ENCODE results near the gene MFAP4. TPM values are rescaled to one million over a fixed set of nuclear protein-coding genes. Genes with fewer than 3 reads are reported as not detected.
A peak's percentile ranks its signal among the peaks of the same experiment; 100 is the strongest.

The MFAP4 gene
- total and polyA plus RNA-seq, 3 donors from 2014 or later, result 24.0 to 108 (median 55.7) TPM

- no peak for DNase-seq
- no peak overlapping the region for H3K27ac ChIP-seq
- TF ChIP-seq CTCF (IDR thresholded peaks at IDR 0.05) (no peak), POLR2A (IDR thresholded peaks at IDR 0.05) (no peak)
Measured at GRCh38 chr17:19345067-19345460, 41.9 kb downstream of the MFAP4 start.

GRCh38 chr17:19344311-19345066 is 42.5 kb downstream of the MFAP4 start:
- Histone ChIP-seq H3K4me3 (no peak overlapping the region), H3K9me3 (no peaks in the 10 kb centered on the region), H3K27me3 (no peaks in the 10 kb centered on the region), H3K4me1 (peaks cover 18% of the 10 kb centered on the region), H3K27ac (peak overlapping the region in 1 of 2 donors; percentile 39), H3K36me3 (ENCODE audit: low read depth, missing control alignments) (no peaks in the 10 kb centered on the region)
- intact Hi-C loops (cut with DNase I; ENCODE audit: low total_unique reads), result no loop called here
- no peak for TF ChIP-seq CTCF (IDR thresholded peaks at IDR 0.05)
- no peak for TF ChIP-seq POLR2A (IDR thresholded peaks at IDR 0.05)
- no peak for DNase-seq
- WGBS, 2 donors, result 80 to 93% methylated on average over 2 to 35 of the region's 40 CpGs

More at GRCh38 chr17:19345067-19345460, 41.9 kb downstream of the MFAP4 start:
- no peak overlapping the region for H3K4me3 ChIP-seq
- no peaks in the 10 kb centered on the region for H3K27me3 ChIP-seq
- H3K4me1 ChIP-seq, result peaks cover 18% of the 10 kb centered on the region
- no peaks in the 10 kb centered on the region for H3K9me3 ChIP-seq
- intact Hi-C loops (cut with DNase I; ENCODE audit: low total_unique reads), result no loop called here
- WGBS, 2 donors, result 92 to 94% methylated on average over 6 to 7 of the region's 7 CpGs
- H3K36me3 ChIP-seq (ENCODE audit: low read depth, missing control alignments), result no peaks in the 10 kb centered on the region

- TF ChIP-seq CTCF (IDR thresholded peaks at IDR 0.05), result no peak
- no peak for TF ChIP-seq POLR2A (IDR thresholded peaks at IDR 0.05)
- WGBS, 2 donors, result 54 to 72% methylated on average over 7 to 13 of the region's 13 CpGs
- Histone ChIP-seq H3K36me3 (ENCODE audit: low read depth, missing control alignments) (no peaks in the 10 kb centered on the region), H3K27me3 (no peaks in the 10 kb centered on the region), H3K4me1 (peaks cover 18% of the 10 kb centered on the region), H3K9me3 (no peaks in the 10 kb centered on the region), H3K27ac (peak overlapping the region in 1 of 2 donors; percentile 39), H3K4me3 (no peak overlapping the region)
- peak; percentile 61 for DNase-seq
- intact Hi-C loops (cut with DNase I; ENCODE audit: low total_unique reads), result no loop called here
Measured at GRCh38 chr17:19343671-19344151, 43.3 kb downstream of the MFAP4 start.

- Histone ChIP-seq H3K27me3 (no peaks in the 10 kb centered on the region), H3K4me3 (no peak overlapping the region), H3K27ac (no peak overlapping the region), H3K4me1 (peaks cover 18% of the 10 kb centered on the region), H3K9me3 (no peaks in the 10 kb centered on the region), H3K36me3 (ENCODE audit: low read depth, missing control alignments) (no peaks in the 10 kb centered on the region)
- no peak for DNase-seq
- TF ChIP-seq CTCF (IDR thresholded peaks at IDR 0.05) (no peak), POLR2A (IDR thresholded peaks at IDR 0.05) (no peak)
- WGBS, 2 donors, result 82 to 90% methylated on average over 7 of the region's 7 CpGs
- intact Hi-C loops (cut with DNase I; ENCODE audit: low total_unique reads), result no loop called here
Measured at GRCh38 chr17:19343256-19343630, 43.7 kb downstream of the MFAP4 start.
